Measurements from ENCODE around the gene CROCC2.

Gene CROCC2

GRCh38 chr2:241010531-241011295, 104.6 kb downstream of the CROCC2 start:
- DNase-seq (ENCODE audit: low read depth in 2 of 3, low spot score in 2 of 3), result no peak

- no peak for DNase-seq (ENCODE audit: low read depth in 2 of 3, low spot score in 2 of 3)
These were observed 105.1 kb downstream of the CROCC2 start for GRCh38 chr2:241011296-241011600.

GRCh38 chr2:241011751-241012510, 105.8 kb downstream of the CROCC2 start:
- DNase-seq (ENCODE audit: low read depth in 2 of 3, low spot score in 2 of 3), result no peak

- no peak for DNase-seq (ENCODE audit: low read depth in 2 of 3, low spot score in 2 of 3)
These were observed 108.1 kb downstream of the CROCC2 start for GRCh38 chr2:241014224-241014623.

DNA sequence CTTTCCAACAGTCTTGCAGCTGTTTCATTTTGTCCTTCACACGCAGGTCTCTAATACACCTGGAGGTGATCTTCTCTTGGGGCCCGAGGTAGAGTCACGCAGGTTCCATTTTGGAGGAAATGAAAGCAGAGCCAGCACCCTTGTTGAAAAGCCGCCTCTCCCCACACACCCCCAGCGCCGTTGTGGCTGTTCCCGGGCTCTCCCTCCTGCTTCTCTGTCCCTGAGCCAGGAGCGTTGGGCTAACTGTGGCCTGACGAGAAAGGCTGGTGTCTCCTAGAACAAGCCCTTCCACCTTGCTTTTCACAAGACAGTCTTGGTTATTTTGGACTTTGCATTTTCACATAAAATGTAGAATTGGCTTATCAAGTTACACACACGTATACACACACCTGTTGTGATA, 108.6 kb downstream of the CROCC2 start:
- no peak for DNase-seq (ENCODE audit: low read depth in 2 of 3, low spot score in 2 of 3)

GRCh38 chr2:241015439-241015838, 109.3 kb downstream of the CROCC2 start:
- DNase-seq (ENCODE audit: low read depth in 2 of 3, low spot score in 2 of 3), result no peak

DNA sequence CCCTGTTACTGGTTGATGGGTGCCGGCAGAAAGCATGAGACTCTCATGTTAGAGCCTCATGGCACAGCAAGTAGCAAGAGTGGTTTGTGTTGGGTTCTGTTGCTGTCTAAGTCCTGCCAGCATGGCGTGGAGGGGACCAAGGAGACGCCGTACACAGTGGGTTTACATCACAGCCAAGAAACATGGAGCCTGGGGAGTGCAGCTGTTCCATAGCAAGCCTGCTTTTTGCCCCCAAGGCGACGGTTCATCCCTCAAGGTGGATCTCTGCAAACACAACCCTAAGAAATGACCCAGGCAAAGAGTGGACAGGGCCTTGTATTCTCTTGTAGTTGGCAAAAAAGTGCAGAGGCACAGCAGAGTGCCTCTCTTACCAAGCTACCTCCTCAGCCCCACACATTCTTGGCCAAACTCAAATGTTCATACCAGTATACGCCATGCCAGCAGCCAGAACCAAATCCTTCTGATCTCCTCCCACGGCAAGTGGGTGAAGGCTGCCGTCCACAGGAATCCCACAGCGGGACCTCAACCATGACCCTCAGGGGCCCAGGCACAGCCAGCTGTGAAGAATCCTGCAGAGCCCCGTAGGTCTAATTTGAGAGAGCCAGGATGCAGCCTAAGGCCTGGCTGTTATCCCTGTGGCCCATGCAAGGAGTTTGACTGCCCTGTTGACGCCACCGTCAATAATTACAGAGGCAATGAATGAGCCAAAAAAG, 111.2 kb downstream of the CROCC2 start:
- no peak for DNase-seq (ENCODE audit: low read depth in 2 of 3, low spot score in 2 of 3)

GRCh38 chr2:241018051-241018891, 112.1 kb downstream of the CROCC2 start:
- no peak for DNase-seq (ENCODE audit: low read depth in 2 of 3, low spot score in 2 of 3)

- DNase-seq (ENCODE audit: low read depth in 2 of 3, low spot score in 2 of 3), result no peak
These were observed 113.5 kb downstream of the CROCC2 start for GRCh38 chr2:241019441-241020139.

DNA sequence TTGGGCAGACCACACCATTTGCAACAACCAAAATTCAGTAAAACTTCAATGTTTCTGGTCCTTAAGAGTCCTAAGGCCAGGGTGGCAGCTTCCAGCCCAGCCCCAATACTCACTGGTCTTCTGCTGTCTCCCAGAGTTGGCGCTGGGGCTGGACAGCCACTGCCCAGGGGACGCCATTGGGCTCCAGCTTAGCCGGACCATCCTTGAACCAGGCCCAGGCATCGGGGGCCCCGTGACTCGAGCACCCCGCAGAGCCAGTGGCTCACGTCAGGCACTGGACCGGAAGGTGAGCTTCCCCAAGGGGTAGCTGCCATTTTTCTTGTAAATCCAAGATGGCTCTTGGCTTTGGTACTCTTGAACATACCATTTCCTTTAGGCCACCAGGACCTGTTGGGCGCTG, 114.1 kb downstream of the CROCC2 start:
- DNase-seq (ENCODE audit: low read depth in 2 of 3, low spot score in 2 of 3), result no peak

DNA sequence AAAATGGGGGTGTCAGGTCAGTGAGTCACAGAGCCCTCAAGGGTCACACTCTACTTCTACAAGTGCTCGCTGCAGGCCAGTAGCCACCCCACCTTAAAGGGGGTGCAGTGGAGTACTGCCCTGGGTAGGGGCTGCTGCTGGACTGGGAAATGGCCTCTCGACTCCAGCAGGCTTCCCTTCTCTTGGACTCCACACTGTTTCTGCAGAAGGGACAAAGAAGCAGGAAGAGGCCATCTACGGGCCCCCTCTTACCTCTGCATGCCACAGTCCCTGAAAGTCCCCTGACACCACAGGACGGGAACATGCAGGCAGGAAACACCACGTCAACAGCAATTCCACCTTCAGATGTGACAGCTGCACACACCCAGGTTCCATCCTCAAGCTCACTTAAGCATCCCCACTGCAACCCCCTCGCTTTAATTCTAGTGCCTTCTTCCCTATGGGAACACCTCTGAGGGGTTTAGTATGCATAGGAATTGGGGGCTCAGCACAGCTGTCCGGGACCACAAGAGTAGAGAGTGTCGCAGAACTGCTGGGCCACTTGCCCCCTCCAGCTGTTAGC, 114.6 kb downstream of the CROCC2 start:
- no peak for DNase-seq (ENCODE audit: low read depth in 2 of 3, low spot score in 2 of 3)

GRCh38 chr2:241025639-241026038, 119.5 kb downstream of the CROCC2 start:
- no peak for DNase-seq (ENCODE audit: low read depth in 2 of 3, low spot score in 2 of 3)

DNA sequence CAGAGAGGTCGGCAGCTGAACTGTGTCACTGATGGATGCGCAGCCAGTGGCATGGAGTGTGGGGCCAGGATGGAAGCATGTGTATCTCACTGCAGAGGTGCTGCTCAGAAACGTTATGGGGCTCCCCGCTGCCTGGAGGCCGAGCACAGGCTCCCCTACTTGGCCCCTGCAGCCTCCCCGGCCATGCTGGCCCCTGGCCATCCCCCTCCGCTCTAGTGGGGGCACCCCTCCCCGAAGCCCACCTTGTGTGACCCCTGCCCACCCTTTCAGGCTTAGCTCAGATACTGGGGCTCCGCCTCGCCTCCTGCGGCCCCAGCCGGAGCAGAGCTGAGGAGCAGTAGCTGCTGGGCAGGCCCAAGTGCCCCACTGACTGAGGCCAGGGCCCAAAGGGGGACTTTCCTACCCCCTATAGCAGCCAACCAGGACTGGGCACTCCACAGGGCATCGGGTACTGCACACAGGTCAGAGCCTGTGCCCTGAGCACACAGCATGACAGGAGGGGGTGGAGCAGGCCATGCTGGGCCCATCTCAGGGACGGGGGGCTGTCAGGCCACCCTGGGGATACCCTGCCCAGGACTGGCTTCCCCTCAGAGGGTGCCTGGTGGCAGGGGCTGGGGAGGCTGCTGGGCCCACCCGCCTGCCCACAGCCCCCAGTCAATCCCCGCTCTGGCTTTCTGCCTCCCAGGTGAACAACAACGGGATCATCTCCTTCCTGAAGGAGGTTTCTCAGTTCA, 123.6 kb downstream of the CROCC2 start:
- no peak for DNase-seq (ENCODE audit: low read depth in 2 of 3, low spot score in 2 of 3)

GRCh38 chr2:241030333-241030680, 124.2 kb downstream of the CROCC2 start:
- DNase-seq (ENCODE audit: low read depth in 2 of 3, low spot score in 2 of 3), result no peak

- DNase-seq (ENCODE audit: low read depth in 2 of 3, low spot score in 2 of 3), result no peak
These were observed 124.7 kb downstream of the CROCC2 start for GRCh38 chr2:241030883-241031282.

DNA sequence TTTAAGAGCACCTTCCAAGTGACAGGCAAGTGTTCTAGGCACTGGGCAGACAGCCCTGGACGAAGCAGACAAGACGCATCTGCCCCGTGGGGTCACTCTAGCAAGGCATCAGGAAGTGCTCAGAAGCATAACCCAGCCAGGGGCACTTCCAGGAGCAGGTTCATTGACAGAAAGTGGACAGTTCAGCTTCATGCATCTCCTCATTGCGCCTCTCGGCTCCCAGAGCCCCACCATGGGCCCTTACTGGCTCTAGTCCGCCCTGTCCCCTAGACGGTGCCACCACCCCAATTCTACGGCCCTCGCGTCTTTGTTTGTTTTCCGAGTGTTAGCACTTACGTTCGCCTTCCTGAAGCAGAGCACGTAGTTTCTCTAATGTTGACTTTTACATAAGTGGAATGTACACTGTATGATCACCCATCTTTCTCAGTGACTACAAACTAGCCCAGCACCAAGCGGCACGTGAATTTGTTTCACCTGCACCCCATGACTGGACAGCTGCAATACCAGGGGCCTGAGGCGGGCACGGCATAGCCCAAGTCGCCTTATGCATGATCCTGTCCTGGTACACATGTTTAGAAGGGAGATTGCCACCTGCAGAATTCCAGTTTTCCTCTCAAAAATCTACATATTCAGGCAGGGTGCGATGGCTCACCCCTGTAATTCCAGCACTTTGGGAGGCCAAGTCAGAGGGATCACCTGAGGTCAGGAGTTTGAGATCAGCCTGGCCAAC, 125.5 kb downstream of the CROCC2 start:
- DNase-seq (ENCODE audit: low read depth in 2 of 3, low spot score in 2 of 3), result no peak

GRCh38 chr2:241033336-241033987, 127.3 kb downstream of the CROCC2 start:
- no peak for DNase-seq (ENCODE audit: low read depth in 2 of 3, low spot score in 2 of 3)

GRCh38 chr2:241033994-241034393, 127.9 kb downstream of the CROCC2 start:
- DNase-seq (ENCODE audit: low read depth in 2 of 3, low spot score in 2 of 3), result no peak
